HG02973 (cell line): ENCODE data around the gene VAPB.
"Not testable (repeated sequence)": the region's sequence is repeated elsewhere in the genome, so short reads cannot be mapped to it uniquely, and the experiment has no call there.

Experiments
- ATAC-seq: cut with Tn5 transposase; IDR thresholded peaks from one replicate; pipeline ENCODE4 v1.9.1; 2021; ENCODE audit warnings: moderate library complexity; ENCODE audit not compliant: unreplicated experiment

The VAPB gene

GRCh38 chr20:58388882-58389323 lies at the start of gene VAPB:
TSS of gene VAPB (plus strand) at chr20:58389229. CDS start at chr20:58389460, 231 bp downstream.
- peak; percentile 91 for ATAC-seq

GRCh38 chr20:58339741-58340140 lies 49.3 kb upstream of the VAPB start:
- no peak for ATAC-seq

- no peak for ATAC-seq
Measured at GRCh38 chr20:58340151-58340550, 48.9 kb upstream of the VAPB start.

GRCh38 chr20:58340853-58341252 lies 48.2 kb upstream of the VAPB start:
- no peak for ATAC-seq

GRCh38 chr20:58342104-58342945 lies 46.7 kb upstream of the VAPB start:
- no peak for ATAC-seq

GRCh38 chr20:58344741-58345140 lies 44.3 kb upstream of the VAPB start:
- ATAC-seq = no peak

GRCh38 chr20:58349570-58349969 lies 39.5 kb upstream of the VAPB start:
- ATAC-seq = no peak

GRCh38 chr20:58352468-58352867 lies 36.6 kb upstream of the VAPB start:
- ATAC-seq = no peak

GRCh38 chr20:58359441-58359840 lies 29.6 kb upstream of the VAPB start:
- no peak for ATAC-seq

GRCh38 chr20:58360936-58361335 lies 28.1 kb upstream of the VAPB start:
- ATAC-seq = no peak

- ATAC-seq = no peak
Measured at GRCh38 chr20:58361481-58362205, 27.4 kb upstream of the VAPB start.

- no peak for ATAC-seq
Measured at GRCh38 chr20:58362206-58362516, 26.9 kb upstream of the VAPB start.

- ATAC-seq = no peak
Measured at GRCh38 chr20:58362970-58363369, 26.1 kb upstream of the VAPB start.

- no peak for ATAC-seq
Measured at GRCh38 chr20:58366866-58367265, 22.2 kb upstream of the VAPB start.

GRCh38 chr20:58372806-58373205 lies 16.2 kb upstream of the VAPB start:
- ATAC-seq = no peak

GRCh38 chr20:58373296-58373695 lies 15.7 kb upstream of the VAPB start:
- not testable (repeated sequence) for ATAC-seq

GRCh38 chr20:58374027-58374850 lies 14.8 kb upstream of the VAPB start:
- ATAC-seq = no peak

GRCh38 chr20:58374906-58375758 lies 13.9 kb upstream of the VAPB start:
- ATAC-seq = no peak

- no peak for ATAC-seq
Measured at GRCh38 chr20:58375759-58376352, 13.2 kb upstream of the VAPB start.

- no peak for ATAC-seq
Measured at GRCh38 chr20:58377017-58377416, 12.0 kb upstream of the VAPB start.
